ENCODE data around the gene CFDP1.

DNA sequence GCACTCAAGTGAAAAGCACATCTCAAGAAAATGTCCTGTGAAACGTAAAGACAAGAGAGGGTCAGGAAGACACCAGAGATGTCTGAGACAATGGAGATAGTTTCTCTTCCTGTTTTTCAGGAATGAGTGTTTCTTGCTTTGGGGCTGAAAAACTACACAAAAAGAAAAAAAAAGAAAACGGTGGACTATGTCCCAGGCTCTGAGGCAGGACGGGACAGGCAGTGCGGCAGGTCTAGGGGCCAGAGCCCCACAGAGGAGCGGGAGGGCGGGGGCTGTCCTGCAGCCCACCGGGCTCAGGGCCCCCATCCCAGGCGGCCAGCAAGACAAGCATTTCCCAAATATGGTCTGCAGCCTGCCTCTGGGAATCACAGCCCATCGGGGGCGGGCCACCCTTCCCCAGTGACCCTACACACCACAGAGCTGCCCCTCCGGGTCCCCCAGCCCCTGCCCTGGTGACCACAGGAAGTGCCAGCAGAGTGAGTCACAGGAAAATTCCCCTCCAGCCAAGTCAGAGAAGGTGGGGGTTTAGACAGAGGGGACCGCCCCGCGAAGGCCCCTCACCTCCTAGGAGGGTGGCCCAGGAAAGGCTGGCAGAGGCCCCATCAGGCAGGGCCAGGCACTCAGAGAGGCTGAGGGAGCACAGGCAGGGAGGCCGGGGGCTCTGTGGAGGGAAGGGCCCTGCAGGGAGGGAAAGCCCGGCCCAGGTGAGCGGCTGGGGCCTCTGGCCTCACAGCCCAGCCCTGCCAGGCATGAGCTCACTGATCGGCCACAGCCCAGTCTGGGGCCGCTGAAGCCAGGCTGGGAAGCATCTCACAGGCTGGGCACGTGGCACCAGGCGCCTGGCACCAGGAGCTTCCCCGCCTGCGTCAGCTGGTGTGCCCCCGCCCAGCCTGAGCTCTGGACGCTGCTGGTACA lies 188.2 kb downstream of the CFDP1 start:
- TF ChIP-seq, protein P1, sequence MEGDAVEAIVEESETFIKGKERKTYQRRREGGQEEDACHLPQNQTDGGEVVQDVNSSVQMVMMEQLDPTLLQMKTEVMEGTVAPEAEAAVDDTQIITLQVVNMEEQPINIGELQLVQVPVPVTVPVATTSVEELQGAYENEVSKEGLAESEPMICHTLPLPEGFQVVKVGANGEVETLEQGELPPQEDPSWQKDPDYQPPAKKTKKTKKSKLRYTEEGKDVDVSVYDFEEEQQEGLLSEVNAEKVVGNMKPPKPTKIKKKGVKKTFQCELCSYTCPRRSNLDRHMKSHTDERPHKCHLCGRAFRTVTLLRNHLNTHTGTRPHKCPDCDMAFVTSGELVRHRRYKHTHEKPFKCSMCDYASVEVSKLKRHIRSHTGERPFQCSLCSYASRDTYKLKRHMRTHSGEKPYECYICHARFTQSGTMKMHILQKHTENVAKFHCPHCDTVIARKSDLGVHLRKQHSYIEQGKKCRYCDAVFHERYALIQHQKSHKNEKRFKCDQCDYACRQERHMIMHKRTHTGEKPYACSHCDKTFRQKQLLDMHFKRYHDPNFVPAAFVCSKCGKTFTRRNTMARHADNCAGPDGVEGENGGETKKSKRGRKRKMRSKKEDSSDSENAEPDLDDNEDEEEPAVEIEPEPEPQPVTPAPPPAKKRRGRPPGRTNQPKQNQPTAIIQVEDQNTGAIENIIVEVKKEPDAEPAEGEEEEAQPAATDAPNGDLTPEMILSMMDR (conservative IDR thresholded peaks at IDR 0.05; ENCODE audit: low read depth, low read length), result no peak
- TF ChIP-seq EZH2 (IDR thresholded peaks at IDR 0.05; ENCODE audit: borderline replicate concordance, low read depth, low read length, poor library complexity, severe bottlenecking), result no peak
